H9 (cell line): Measurements from ENCODE around the gene PLAC1. TPM values are rescaled to one million over a fixed set of nuclear protein-coding genes. Genes with fewer than 3 reads are reported as not detected.

Experiments
- DNase-seq: peaks from one replicate; pipeline ENCODE4 v3.0.0-alpha.2; 2017
- H2AFZ ChIP-seq: one replicate; pipeline ENCODE4 v1.6.1; 2013; ENCODE audit warnings: mild to moderate bottlenecking, low read length, control low read depth, moderate library complexity
- H2AK5ac ChIP-seq: 2 replicates; pipeline ENCODE4 v1.6.1; 2013; ENCODE audit warnings: low read length, control low read depth, mixed read lengths; ENCODE audit not compliant: insufficient read length
- H2BK120ac ChIP-seq: one replicate; pipeline ENCODE4 v1.6.1; 2013; ENCODE audit warnings: low read depth, mild to moderate bottlenecking, low read length, control low read depth, inconsistent platforms; ENCODE audit not compliant: poor library complexity, severe bottlenecking
- H2BK12ac ChIP-seq: 2 replicates; pipeline ENCODE4 v1.6.1; 2013; ENCODE audit warnings: low read length, control low read depth, mixed read lengths, low read depth; ENCODE audit not compliant: insufficient read length
- H2BK15ac ChIP-seq: 2 replicates; pipeline ENCODE4 v1.6.1; 2013; ENCODE audit warnings: low read depth, low read length, control low read depth
- H2BK20ac ChIP-seq: one replicate; pipeline ENCODE4 v1.6.1; 2013; ENCODE audit warnings: low read depth, mild to moderate bottlenecking, low read length, control low read depth, inconsistent platforms; ENCODE audit not compliant: poor library complexity, severe bottlenecking
- H2BK5ac ChIP-seq: 2 replicates; pipeline ENCODE4 v1.6.1; 2013; ENCODE audit warnings: low read length, control low read depth, mixed read lengths; ENCODE audit not compliant: insufficient read length
- H3K14ac ChIP-seq: 2 replicates; pipeline ENCODE4 v1.6.1; 2013; ENCODE audit warnings: low read length, control low read depth; ENCODE audit not compliant: insufficient read depth
- H3K18ac ChIP-seq: 2 replicates; pipeline ENCODE4 v1.6.1; 2013; ENCODE audit warnings: low read depth, mild to moderate bottlenecking, mixed read lengths, low read length, control low read depth; ENCODE audit not compliant: insufficient read length
- H3K23ac ChIP-seq: 2 replicates; pipeline ENCODE4 v1.6.1; 2013; ENCODE audit warnings: low read length, control low read depth, mixed read lengths, low read depth; ENCODE audit not compliant: insufficient read length
- H3K23me2 ChIP-seq: 2 replicates; pipeline ENCODE4 v1.6.1; 2013; ENCODE audit warnings: low read depth, mild to moderate bottlenecking, mixed read lengths, low read length, control low read depth; ENCODE audit not compliant: insufficient read length, poor library complexity, severe bottlenecking
- H3K27ac ChIP-seq: 2 replicates; pipeline ENCODE4 v1.5.1; 2013; ENCODE audit warnings: low read length, control low read depth, mixed read lengths, low read depth; ENCODE audit not compliant: insufficient read length
- H3K27me3 ChIP-seq: 2 replicates; pipeline ENCODE4 v1.6.1; 2013; ENCODE audit warnings: low read length, control low read depth, inconsistent platforms; ENCODE audit not compliant: insufficient read depth
- H3K4ac ChIP-seq: 2 replicates; pipeline ENCODE4 v1.6.1; 2013; ENCODE audit warnings: low read depth, mild to moderate bottlenecking, control low read depth, inconsistent platforms, low read length, moderate library complexity
- H3K4me1 ChIP-seq: 2 replicates; pipeline ENCODE4 v1.6.1; 2013; ENCODE audit warnings: low read length, control low read depth, inconsistent platforms; ENCODE audit not compliant: insufficient read depth
- H3K4me2 ChIP-seq: 2 replicates; pipeline ENCODE4 v1.6.1; 2013; ENCODE audit warnings: low read length, control low read depth, mixed read lengths; ENCODE audit not compliant: insufficient read length, insufficient read depth
- H3K56ac ChIP-seq: 2 replicates; pipeline ENCODE4 v1.6.1; 2013; ENCODE audit warnings: low read depth, mild to moderate bottlenecking, mixed read lengths, low read length, control low read depth; ENCODE audit not compliant: insufficient read length
- H3K79me1 ChIP-seq: 2 replicates; pipeline ENCODE4 v1.6.1; 2013; ENCODE audit warnings: low read depth, mild to moderate bottlenecking, moderate library complexity, low read length, control low read depth, inconsistent platforms; ENCODE audit not compliant: insufficient read depth, poor library complexity, severe bottlenecking
- H3K79me2 ChIP-seq: 2 replicates; pipeline ENCODE4 v1.6.1; 2013; ENCODE audit warnings: low read length, control low read depth, inconsistent platforms; ENCODE audit not compliant: insufficient read depth
- H3K9ac ChIP-seq: 2 replicates; pipeline ENCODE4 v1.6.1; 2013; ENCODE audit warnings: low read length, control low read depth, mixed read lengths; ENCODE audit not compliant: insufficient read length; ENCODE audit errors: extremely low read depth
- H3K9me3 ChIP-seq: one replicate; pipeline ENCODE4 v1.6.1; 2013; ENCODE audit warnings: low read depth, low read length, inconsistent platforms; ENCODE audit not compliant: control insufficient read depth
- H3T11ph ChIP-seq: one replicate; pipeline ENCODE4 v1.6.1; 2013; ENCODE audit warnings: mild to moderate bottlenecking, low read length, control low read depth, inconsistent platforms
- H4K20me1 ChIP-seq: one replicate; pipeline ENCODE4 v1.6.1; 2013; ENCODE audit not compliant: control insufficient read depth, insufficient read length, insufficient read depth
- H4K5ac ChIP-seq: 2 replicates; pipeline ENCODE4 v1.6.1; 2013; ENCODE audit warnings: low read depth, mild to moderate bottlenecking, mixed read lengths, low read length, control low read depth; ENCODE audit not compliant: insufficient read length
- H4K8ac ChIP-seq: replicated peaks from 2 replicates; pipeline ENCODE4 v1.6.1; 2013; ENCODE audit warnings: low read length, control low read depth, mixed read lengths, low read depth; ENCODE audit not compliant: insufficient read length
- H4K91ac ChIP-seq: 2 replicates; pipeline ENCODE4 v1.6.1; 2013; ENCODE audit warnings: low read depth, mild to moderate bottlenecking, moderate library complexity, mixed read lengths, low read length, control low read depth; ENCODE audit not compliant: insufficient read length
- H3K27ac Mint-ChIP-seq, 3 experiments: 2 replicates in 2 of 3; 3 replicates in 1 of 3; pipeline ENCODE4 v1.8.0; 2020 to 2021; ENCODE audit warnings: mixed read lengths in 3 of 3, mild to moderate bottlenecking in 1 of 3, moderate library complexity in 1 of 3
- H3K27me3 Mint-ChIP-seq: 2 replicates; pipeline ENCODE4 v1.8.0; 2021; ENCODE audit warnings: low read depth, mild to moderate bottlenecking, moderate library complexity, mixed read lengths
- H3K36me3 Mint-ChIP-seq, 3 experiments: 2 replicates in 2 of 3; 3 replicates in 1 of 3; pipeline ENCODE4 v1.8.0; 2020 to 2021; ENCODE audit warnings: low read depth in 3 of 3, mixed read lengths in 3 of 3; ENCODE audit not compliant: insufficient read depth in 1 of 3
- H3K4me1 Mint-ChIP-seq, 2 experiments: 2 replicates each; pipeline ENCODE4 v1.8.0; 2020; ENCODE audit warnings: mixed read lengths in 2 of 2
- H3K4me3 Mint-ChIP-seq, 2 experiments: 2 replicates in 1 of 2; 3 replicates in 1 of 2; pipeline ENCODE4 v1.8.0; 2020 to 2021; ENCODE audit warnings: mild to moderate bottlenecking in 2 of 2, mixed read lengths in 2 of 2, moderate library complexity in 1 of 2
- H3K9me3 Mint-ChIP-seq, 2 experiments: 2 replicates in 1 of 2; 3 replicates in 1 of 2; pipeline ENCODE4 v1.8.0; 2020; ENCODE audit warnings: mild to moderate bottlenecking in 2 of 2, mixed read lengths in 2 of 2, moderate library complexity in 1 of 2
- CTCF ChIP-seq: fragments of 200-600 bp; sonication (generic); conservative IDR thresholded peaks from 3 replicates; pipeline ENCODE4 v1.8.0; 2021; ENCODE audit warnings: antibody characterized with exemption, mild to moderate bottlenecking
- WGBS: extraction: QIAGEN DNeasy Blood & Tissue Kit; methylation state at CpG from one replicate; pipeline ENCODE4 v1.1.7; 2013; ENCODE audit warnings: missing lambda C conversion rate, low lambda C conversion rate, mixed read lengths; ENCODE audit not compliant: insufficient read length; ENCODE audit errors: extremely low coverage; 5-methylcytosine and 5-hydroxymethylcytosine counted together
- total RNA-seq: library from RNA; stranded (reverse); gene quantifications from 2 replicates; pipeline ENCODE4 v1.2.1, GENCODE V29; 2021

The PLAC1 gene
- total RNA-seq, 1 experiment from 2014 or later, result 0.68 TPM

- no peaks in the 10 kb centered on the region for H3K79me1 ChIP-seq
- no peak overlapping the region for H2AFZ ChIP-seq
- no peak overlapping the region for H3T11ph ChIP-seq
- peaks cover 0 to 6% (median 0%) of the 10 kb centered on the region in 3 experiments; a peak in 2 of 7 replicates for H3K36me3 Mint-ChIP-seq
- H4K20me1 ChIP-seq, result no peaks in the 10 kb centered on the region
- no peak overlapping the region for H3K23ac ChIP-seq
- no peak overlapping the region for H2BK12ac ChIP-seq
- no peak overlapping the region for H3K27ac ChIP-seq
- H3K4ac ChIP-seq, result no peak overlapping the region
- H3K9ac ChIP-seq, result no peak overlapping the region
- peak overlapping the region in 2 of 3 experiments; percentile 68 to 71; a peak in 2 of 7 replicates for H3K27ac Mint-ChIP-seq
- H2AK5ac ChIP-seq, result no peak overlapping the region
- no peak overlapping the region for H3K56ac ChIP-seq
- no peak overlapping the region for H2BK120ac ChIP-seq
- H2BK5ac ChIP-seq, result no peak overlapping the region
- H3K4me1 ChIP-seq, result peaks cover 4% of the 10 kb centered on the region; the same call in 1 of the 2 replicates
- no peak overlapping the region for H4K8ac ChIP-seq
- no peak for DNase-seq
- WGBS, result no CpG with 5 or more reads among the region's 5 CpGs
- H3K23me2 ChIP-seq, result no peaks in the 10 kb centered on the region
- no peak overlapping the region for H4K91ac ChIP-seq
- H3K4me3 Mint-ChIP-seq, result no peak overlapping the region
- H3K4me1 Mint-ChIP-seq, result peaks cover 16 to 29% of the 10 kb centered on the region in 2 experiments
- no peak overlapping the region for H3K14ac ChIP-seq
- H3K27me3 ChIP-seq, result no peaks in the 10 kb centered on the region; the same call in 1 of the 2 replicates
- no peak for TF ChIP-seq CTCF
- peaks cover 5 to 65% of the 10 kb centered on the region in 2 experiments; a peak in 4 of 5 replicates for H3K9me3 Mint-ChIP-seq
- H4K5ac ChIP-seq, result no peak overlapping the region
- peaks cover 11% of the 10 kb centered on the region for H3K27me3 Mint-ChIP-seq
- H3K4me2 ChIP-seq, result no peak overlapping the region
- H3K9me3 ChIP-seq, result no peaks in the 10 kb centered on the region
- no peak overlapping the region for H2BK20ac ChIP-seq
- no peak overlapping the region for H2BK15ac ChIP-seq
- no peak overlapping the region for H3K18ac ChIP-seq
- H3K79me2 ChIP-seq, result no peaks in the 10 kb centered on the region
Measured at GRCh38 chrX:134537179-134537955, 120.9 kb downstream of the PLAC1 start.
